NCI-H1105 treated with DMSO at 0.1 percent for 48 hours (cell line): ENCODE measurements around the gene ATP5MK.
"Not testable (repeated sequence)": the region's sequence is repeated elsewhere in the genome, so short reads cannot be mapped to it uniquely, and the experiment has no call there.

ENCODE experiments used
- DNase-seq: peaks from one replicate; lab custom pipeline; 2025; lab: John Stamatoyannopoulos, UW

ATP5MK gene

DNA sequence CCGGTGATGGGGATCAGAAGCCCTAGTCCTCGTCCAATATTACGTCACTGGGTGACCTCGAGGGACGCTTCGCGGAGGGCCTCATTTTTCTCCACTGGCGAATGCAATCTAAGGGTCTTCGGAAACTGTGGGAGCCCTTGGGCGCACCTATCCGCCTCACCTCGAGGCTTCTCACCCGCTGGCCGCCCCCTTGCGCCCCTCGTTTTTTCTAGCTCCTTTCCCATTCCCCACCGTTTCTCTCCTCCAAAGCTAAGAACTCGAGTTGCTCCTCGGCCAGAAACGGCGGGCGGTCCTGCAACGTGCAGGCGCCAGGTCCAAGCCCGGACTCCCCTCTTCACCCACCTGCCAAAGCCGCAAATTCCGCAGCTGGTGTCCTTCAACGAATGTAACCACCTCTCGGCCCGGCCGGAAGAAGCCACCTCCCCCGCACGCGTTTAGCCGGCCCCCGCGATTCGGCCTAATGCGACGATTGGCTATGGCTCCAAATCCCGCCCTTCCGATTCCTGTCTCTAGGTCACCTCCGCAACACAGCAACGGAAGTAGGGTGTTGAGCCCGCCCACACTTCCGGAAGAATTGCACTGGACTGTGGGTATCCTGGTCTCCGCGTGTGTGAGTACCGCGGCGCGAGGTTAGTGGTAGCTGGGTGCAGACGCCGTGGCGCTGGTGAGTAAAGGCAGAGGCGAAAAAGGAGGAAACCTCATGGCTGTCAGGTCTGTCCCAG lies at the start of gene ATP5MK, which contains the start of gene PDCD11:
TSS of gene ATP5MK (minus strand) at position 409 of the 722 bp plus-strand sequence. CDS start 4,018 bp downstream, outside the sequence.
TSS of gene PDCD11 (plus strand) at position 560 of the 722 bp plus-strand sequence. CDS start 1,801 bp downstream, outside the sequence.
- DNase-seq, result peak; percentile 89

- no peak for DNase-seq
These were observed 49.1 kb upstream of the ATP5MK start for GRCh38 chr10:103445366-103445765.

DNA sequence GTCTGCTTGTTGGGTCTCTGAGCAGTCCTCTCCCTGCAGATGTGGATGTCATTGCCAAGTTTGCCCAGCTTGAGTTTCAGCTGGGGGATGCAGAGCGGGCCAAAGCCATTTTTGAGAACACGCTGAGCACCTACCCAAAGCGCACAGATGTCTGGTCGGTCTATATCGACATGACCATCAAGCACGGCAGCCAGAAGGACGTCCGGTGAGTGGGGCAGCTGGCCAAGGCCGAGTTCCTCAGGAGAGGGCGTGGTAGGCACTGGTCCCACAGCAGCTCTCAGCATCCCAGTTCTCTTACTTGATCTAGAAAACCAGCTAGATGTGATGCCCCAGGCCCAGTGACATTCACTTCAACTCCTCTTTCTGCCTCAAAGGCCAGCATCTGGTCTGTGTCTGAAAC lies 48.2 kb upstream of the ATP5MK start:
- no peak for DNase-seq

- no peak for DNase-seq
These were observed 47.4 kb upstream of the ATP5MK start for GRCh38 chr10:103443475-103444185.

GRCh38 chr10:103442031-103442461 lies 45.8 kb upstream of the ATP5MK start:
- DNase-seq, result no peak

- DNase-seq, result no peak
These were observed 45.3 kb upstream of the ATP5MK start for GRCh38 chr10:103441611-103442010.

DNA sequence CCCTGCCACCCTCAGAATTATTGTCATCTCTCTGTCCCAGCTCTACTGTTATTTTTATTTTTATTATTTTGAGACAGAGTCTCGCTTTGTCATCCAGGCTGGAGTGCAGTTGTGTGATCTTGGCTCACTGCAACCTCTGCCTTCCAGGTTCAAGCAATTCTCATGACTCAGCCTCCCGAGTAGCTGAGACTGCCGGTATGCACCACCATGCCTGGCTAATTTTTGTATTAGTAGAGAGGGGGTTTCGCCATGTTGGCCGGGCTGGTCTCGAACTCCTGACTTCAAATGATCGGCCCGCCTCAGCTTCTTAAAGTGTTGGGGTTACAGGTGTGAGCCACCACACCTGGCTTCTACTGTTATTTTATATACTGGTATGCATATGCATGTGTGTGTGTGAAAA lies 44.9 kb upstream of the ATP5MK start:
- no peak for DNase-seq

GRCh38 chr10:103440416-103440815 lies 44.1 kb upstream of the ATP5MK start:
- no peak for DNase-seq

DNA sequence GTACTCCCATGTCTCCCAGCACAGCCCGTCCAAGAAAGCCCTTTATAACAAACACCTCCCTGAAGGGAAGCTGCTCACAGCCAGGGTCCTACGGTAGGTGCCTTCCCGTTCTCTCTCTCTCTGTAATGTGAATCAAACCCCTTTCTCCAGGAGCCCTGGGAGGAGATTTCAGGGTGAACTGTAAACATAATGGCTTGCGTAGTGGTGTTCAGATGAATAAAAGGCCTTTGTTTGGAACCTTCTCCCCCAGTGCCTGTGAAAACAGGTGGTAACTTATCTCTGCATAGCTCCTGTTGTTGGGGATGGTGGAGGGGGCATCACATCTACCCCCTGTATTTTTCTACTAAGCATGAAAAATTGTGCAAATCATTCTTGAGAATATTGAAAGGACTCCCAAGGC lies 43.5 kb upstream of the ATP5MK start:
- no peak for DNase-seq

GRCh38 chr10:103433858-103434257 lies 37.6 kb upstream of the ATP5MK start:
- no peak for DNase-seq

DNA sequence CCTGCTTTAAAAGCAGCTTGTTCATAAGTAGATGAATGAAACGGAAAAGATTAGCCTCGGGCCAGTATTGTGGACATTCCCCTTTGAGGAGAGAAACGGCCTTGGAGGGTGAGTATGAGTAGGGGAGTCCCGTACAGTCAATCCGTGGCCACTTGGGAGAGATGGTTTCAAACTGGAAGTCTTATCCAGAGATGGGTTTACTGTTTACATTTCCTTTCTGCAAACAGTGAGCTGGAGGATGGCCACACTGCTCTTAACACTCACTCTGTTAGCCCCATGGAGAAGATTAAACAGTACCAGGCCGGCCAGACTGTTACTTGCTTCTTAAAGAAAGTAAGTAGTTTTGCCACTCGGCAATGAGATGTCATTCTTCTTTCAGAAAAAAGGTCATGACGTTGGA lies 35.6 kb upstream of the ATP5MK start:
- no peak for DNase-seq

- DNase-seq, result no peak
These were observed 33.4 kb upstream of the ATP5MK start for GRCh38 chr10:103429647-103430046.

- DNase-seq, result no peak
These were observed 32.8 kb upstream of the ATP5MK start for GRCh38 chr10:103428989-103429643.

DNA sequence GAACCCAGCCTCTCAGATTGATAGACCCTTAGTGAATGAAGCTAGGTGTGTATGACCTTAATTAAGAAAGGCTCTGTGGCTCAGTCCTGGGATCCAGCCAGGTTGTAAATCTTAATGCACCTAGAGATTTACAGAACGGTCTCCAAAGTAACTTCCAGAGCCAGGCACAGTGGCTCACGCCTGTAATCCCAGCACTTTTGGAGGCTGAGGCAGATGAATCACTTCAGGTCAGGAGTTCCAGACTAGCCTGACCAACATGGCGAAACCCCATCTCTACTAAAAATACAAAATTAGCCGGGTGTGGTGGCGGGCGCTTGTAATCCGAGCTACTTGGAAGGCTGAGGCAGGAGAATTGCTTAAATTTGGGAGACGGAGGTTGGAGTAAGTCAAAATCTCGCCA lies 31.6 kb upstream of the ATP5MK start:
- no peak for DNase-seq

DNA sequence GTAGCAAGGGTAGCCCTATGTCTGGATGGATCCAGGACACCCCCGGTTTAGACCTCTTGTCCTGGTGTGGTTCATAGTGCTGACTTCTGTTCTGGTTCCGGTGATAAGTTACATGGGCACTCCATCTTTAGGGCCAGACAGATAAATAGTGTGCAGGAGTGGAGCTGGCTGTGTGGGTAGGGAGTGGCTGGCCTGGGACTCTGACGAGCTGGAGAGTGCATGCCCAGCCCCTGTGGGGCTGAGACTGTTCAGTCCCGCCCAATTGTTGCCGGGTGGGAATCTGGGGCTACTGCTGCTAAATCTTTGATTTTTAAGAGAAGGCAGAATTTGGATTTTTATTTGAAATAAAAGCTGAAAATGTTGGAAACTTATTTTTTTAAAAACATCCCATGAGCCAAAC lies 27.5 kb upstream of the ATP5MK start:
- no peak for DNase-seq

DNA sequence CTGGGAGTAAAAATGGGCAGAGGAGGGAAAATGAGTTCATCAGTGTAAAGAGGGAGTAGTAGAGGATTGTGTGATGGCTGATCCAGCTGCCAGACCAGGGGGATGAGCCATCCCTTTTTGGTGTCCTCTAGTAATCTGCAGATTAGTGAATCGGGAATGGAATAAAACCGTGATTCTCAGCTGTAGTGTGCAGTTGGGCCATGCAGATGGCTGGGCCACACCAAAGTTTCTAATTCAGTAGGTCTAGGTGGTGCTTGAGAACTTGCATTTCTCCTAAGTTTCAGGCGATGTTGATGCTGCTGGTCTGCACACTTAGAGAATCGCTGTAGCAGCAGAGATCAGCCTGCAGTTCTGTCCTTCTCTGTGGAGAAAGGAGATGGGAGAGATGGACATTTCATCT lies 22.8 kb upstream of the ATP5MK start:
- no peak for DNase-seq

- DNase-seq, result no peak
These were observed 21.3 kb upstream of the ATP5MK start for GRCh38 chr10:103417601-103418000.

GRCh38 chr10:103417148-103417469 lies 20.8 kb upstream of the ATP5MK start:
- not testable (repeated sequence) for DNase-seq

- DNase-seq, result peak; percentile 24
These were observed 20.3 kb upstream of the ATP5MK start for GRCh38 chr10:103416436-103417147.

GRCh38 chr10:103415581-103415980 lies 19.3 kb upstream of the ATP5MK start:
- DNase-seq, result no peak

- no peak for DNase-seq
These were observed 17.3 kb upstream of the ATP5MK start for GRCh38 chr10:103413564-103413963.

DNA sequence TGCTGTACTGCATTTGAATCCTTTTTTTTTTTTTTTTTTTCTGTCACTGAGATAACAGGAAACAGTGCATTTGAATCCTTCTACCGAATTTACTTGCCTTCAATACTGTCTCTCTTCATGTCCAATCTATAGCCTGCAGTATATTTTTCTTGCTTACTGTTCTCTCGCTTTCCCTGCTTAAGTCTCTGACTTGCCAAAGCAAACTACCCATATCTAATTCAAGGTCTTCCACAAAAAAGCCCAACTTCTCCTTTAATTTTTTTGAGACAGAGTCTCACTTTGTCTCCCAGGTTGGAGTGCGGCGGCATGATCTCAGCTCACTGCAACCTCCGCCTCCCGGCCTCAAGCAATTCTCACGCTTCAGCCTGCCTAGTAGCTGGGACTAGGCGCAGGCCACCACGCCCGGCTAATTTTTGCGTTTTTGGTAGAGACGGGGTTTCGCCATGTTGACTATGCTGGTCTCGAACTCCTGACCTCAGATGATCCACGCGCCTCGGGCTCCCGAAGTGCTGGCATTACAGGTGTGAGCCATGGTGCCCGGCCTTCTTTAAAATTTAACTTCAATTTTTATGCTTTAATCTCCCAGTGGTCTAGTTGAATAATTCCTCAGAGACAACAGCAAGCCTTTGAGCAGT lies 1.0 kb upstream of the ATP5MK start:
- no peak for DNase-seq
